Muscle of back (tissue), 11 donors: ENCODE data around the gene CACNA2D2. TPM values are rescaled to one million over a fixed set of nuclear protein-coding genes. Genes with fewer than 3 reads are reported as not detected.

Experiments
- DNase-seq, 3 donors: peaks; one replicate each; pipeline versions ENCODE4 v3.0.0 to v3.0.0-alpha.2; 2013
- polyA plus RNA-seq, 10 donors: library from polyadenylated mRNA; unstranded; fragments of 120-200 nt; gene quantifications; one replicate each; pipeline ENCODE4 v1.2.1, GENCODE V29; 2013; ENCODE audit not compliant: insufficient read length in 10 of 10

The CACNA2D2 gene
- polyA plus RNA-seq, 10 donors: 3.6 to 11.0 (median 5.7) TPM

GRCh38 chr3:50371133-50371685 lies 132.2 kb downstream of the CACNA2D2 start:
- DNase-seq: no peak

GRCh38 chr3:50370594-50370993 lies 132.8 kb downstream of the CACNA2D2 start:
- DNase-seq: peak; percentile 54 to 83 (median 69)

- DNase-seq: no peak
Observed at GRCh38 chr3:50369012-50369670, 134.3 kb downstream of the CACNA2D2 start.

- no peak for DNase-seq
Observed at GRCh38 chr3:50365842-50366220, 137.6 kb downstream of the CACNA2D2 start.

GRCh38 chr3:50365080-50365841 lies 138.2 kb downstream of the CACNA2D2 start:
- DNase-seq: peak; percentile 33 to 80 (median 69)

GRCh38 chr3:50364573-50365079 lies 138.8 kb downstream of the CACNA2D2 start:
- peak in 1 of 3 donors; percentile 68 for DNase-seq

- no peak for DNase-seq
Observed at GRCh38 chr3:50359760-50360110, 143.7 kb downstream of the CACNA2D2 start.

- DNase-seq: peak; percentile 98 to 99 (median 99)
Observed at GRCh38 chr3:50358911-50359759, 144.3 kb downstream of the CACNA2D2 start, which contains the start of gene TMEM115. Gene TMEM115 (minus strand): TSS chr3:50359521. CDS start chr3:50359063, 458 bp downstream.

- no peak for DNase-seq
Observed at GRCh38 chr3:50358355-50358910, 145.0 kb downstream of the CACNA2D2 start.

- no peak for DNase-seq
Observed at GRCh38 chr3:50357481-50357880, 146.0 kb downstream of the CACNA2D2 start.

GRCh38 chr3:50356553-50356952 lies 146.9 kb downstream of the CACNA2D2 start:
- DNase-seq: no peak

GRCh38 chr3:50355829-50356552 lies 147.4 kb downstream of the CACNA2D2 start:
- DNase-seq: no peak

- no peak for DNase-seq
Observed at GRCh38 chr3:50354850-50355249, 148.6 kb downstream of the CACNA2D2 start.

- DNase-seq: no peak
Observed at GRCh38 chr3:50354186-50354764, 149.2 kb downstream of the CACNA2D2 start.

GRCh38 chr3:50353245-50354004 lies 150.0 kb downstream of the CACNA2D2 start:
- no peak for DNase-seq

- DNase-seq: no peak
Observed at GRCh38 chr3:50352781-50353180, 150.7 kb downstream of the CACNA2D2 start.

- no peak for DNase-seq
Observed at GRCh38 chr3:50351323-50351697, 152.1 kb downstream of the CACNA2D2 start.

- peak; percentile 94 to 98 (median 96) for DNase-seq
Observed at GRCh38 chr3:50350527-50351322, 152.7 kb downstream of the CACNA2D2 start, which contains the start of the genes CYB561D2 and NPRL2. Gene CYB561D2 (plus strand): TSS chr3:50350862. CDS start chr3:50351434, 572 bp downstream. Gene NPRL2 (minus strand): TSS chr3:50350775. CDS start chr3:50350652, 123 bp downstream.

- DNase-seq: no peak
Observed at GRCh38 chr3:50350213-50350526, 153.3 kb downstream of the CACNA2D2 start.
